Caco-2 (cell line): Measurements from ENCODE around the gene KRT35. TPM values are rescaled to one million over a fixed set of nuclear protein-coding genes. Genes with fewer than 3 reads are reported as not detected.
A peak's percentile ranks its signal among the peaks of the same experiment; 100 is the strongest.

Experiments used
- BruUV-seq: library from RNA; stranded (reverse); fragments of 400-500 nt; replicated peaks from 2 replicates; lab custom pipeline; 2021; lab: Mats Ljungman, UMichigan
- CTCF ChIA-PET: fragments of 300-600 bp; sonication (Branson Sonifier 250); formaldehyde crosslinking; loops from one replicate; lab custom pipeline; 2022; ENCODE audit warnings: antibody characterized with exemption; lab: Charles Lee
- POLR2A ChIA-PET: fragments of 300-600 bp; sonication (Branson Sonifier 250); formaldehyde crosslinking; loops from one replicate; lab custom pipeline; 2022; ENCODE audit warnings: antibody characterized with exemption; lab: Charles Lee
- DNase-seq, 2 experiments: peaks; one replicate each; pipeline versions ENCODE4 v3.0.0 to v3.0.0-alpha.2; 2020 to 2022
- H3K27me3 ChIP-seq: replicated peaks from 2 replicates; pipeline ENCODE4 v1.6.0; 2011; ENCODE audit warnings: low read length; ENCODE audit not compliant: control insufficient read depth, insufficient read depth
- H3K36me3 ChIP-seq: 2 replicates; pipeline ENCODE4 v1.5.1; 2011; ENCODE audit warnings: low read length; ENCODE audit not compliant: control insufficient read depth, insufficient read depth
- H3K4me1 ChIP-seq: fragments of 250-450 bp; sonication (Bioruptor Pico); 2 replicates; pipeline ENCODE4 v1.5.1; 2020; ENCODE audit warnings: mild to moderate bottlenecking
- H3K4me3 ChIP-seq: 2 replicates; pipeline ENCODE4 v1.5.1; 2011; ENCODE audit warnings: low read depth, mild to moderate bottlenecking, control low read depth, low read length
- H3K9me3 ChIP-seq: fragments of 250-450 bp; sonication (Bioruptor Pico); 2 replicates; pipeline ENCODE4 v1.5.1; 2020; ENCODE audit warnings: mild to moderate bottlenecking, moderate library complexity
- H3K27ac Mint-ChIP-seq: one replicate; pipeline ENCODE4 v1.8.0; 2022; ENCODE audit warnings: mixed read lengths; ENCODE audit not compliant: unreplicated experiment
- H3K27me3 Mint-ChIP-seq: one replicate; pipeline ENCODE4 v1.8.0; 2022; ENCODE audit warnings: mixed read lengths; ENCODE audit not compliant: insufficient read depth, unreplicated experiment
- H3K36me3 Mint-ChIP-seq: one replicate; pipeline ENCODE4 v1.8.0; 2022; ENCODE audit warnings: mild to moderate bottlenecking, mixed read lengths; ENCODE audit not compliant: insufficient read depth, unreplicated experiment
- H3K4me1 Mint-ChIP-seq: one replicate; pipeline ENCODE4 v1.8.0; 2022; ENCODE audit warnings: low read depth, mixed read lengths; ENCODE audit not compliant: unreplicated experiment
- H3K4me3 Mint-ChIP-seq: one replicate; pipeline ENCODE4 v1.8.0; 2022; ENCODE audit warnings: mild to moderate bottlenecking, moderate library complexity, mixed read lengths; ENCODE audit not compliant: unreplicated experiment
- H3K9me3 Mint-ChIP-seq: one replicate; pipeline ENCODE4 v1.8.0; 2022; ENCODE audit warnings: mixed read lengths; ENCODE audit not compliant: unreplicated experiment
- CTCF ChIP-seq, 2 experiments: fragments of 200-600 bp in 1 of 2; IDR thresholded peaks; 1 replicate in 1 of 2; 2 replicates in 1 of 2; pipeline versions ENCODE4 v1.5.1 to v1.8.0; 2011 to 2022; ENCODE audit warnings: antibody characterized with exemption in 1 of 2, control low read depth in 1 of 2, inconsistent platforms in 1 of 2, low read depth in 1 of 2, low read length in 1 of 2, mild to moderate bottlenecking in 1 of 2, moderate library complexity in 1 of 2; ENCODE audit not compliant: insufficient read depth in 1 of 2, severe bottlenecking in 1 of 2, unreplicated experiment in 1 of 2
- intact Hi-C: fragments of 100-400 bp; cut with micrococcal nuclease; formaldehyde crosslinking; loops from one replicate; pipeline ENCODE4 v1.10.0; 2022; ENCODE audit not compliant: unreplicated experiment
- total RNA-seq: library from RNA; stranded (reverse); gene quantifications from 2 replicates; pipeline ENCODE4 v1.2.3, GENCODE V29; 2022

Gene KRT35
- total RNA-seq, 1 experiment from 2014 or later = not detected

GRCh38 chr17:41529491-41529915 lies 48.6 kb upstream of the KRT35 start:
- POLR2A ChIA-PET = interaction anchor here (0.5 to 2.2 kb wide), 5 partner anchors 7 to 159 kb away, joined by 4 to 15 read pairs (median 7); partner anchors contain the start of gene EIF1
- Histone ChIP-seq H3K4me3 (peak overlapping the region; percentile 4), H3K36me3 (peaks cover 14% of the 10 kb centered on the region), H3K27me3 (no peaks in the 10 kb centered on the region), H3K4me1 (peaks cover 43% of the 10 kb centered on the region), H3K9me3 (0 out of 2 replicates have a peak, but pooled peaks cover 4% of the 10 kb centered on the region)
- peaks cover 49% of the 10 kb centered on the region for H3K36me3 Mint-ChIP-seq
- no TSS peak for BruUV-seq
- no peaks in the 10 kb centered on the region for H3K9me3 Mint-ChIP-seq
- no peak for DNase-seq
- peak overlapping the region; percentile 98 for H3K27ac Mint-ChIP-seq
- CTCF ChIA-PET = interaction anchor here (0.9 to 4.1 kb wide), 3 partner anchors 20 to 159 kb away, joined by 4 to 42 read pairs (median 5); partner anchors contain the start of gene EIF1
- no peak for TF ChIP-seq CTCF (IDR thresholded peaks at IDR 0.05; ENCODE audit: insufficient read depth in 1 of 2, low read depth in 1 of 2, low read length in 1 of 2, severe bottlenecking in 1 of 2, unreplicated experiment in 1 of 2)
- intact Hi-C loops = loop anchor here (10.0 kb wide), 1 partner anchor 115 kb away; no protein-coding TSS in a partner anchor
- peaks cover 49% of the 10 kb centered on the region for H3K4me1 Mint-ChIP-seq
- peak overlapping the region; percentile 99 for H3K4me3 Mint-ChIP-seq
- no peaks in the 10 kb centered on the region for H3K27me3 Mint-ChIP-seq

- Mint-ChIP-seq H3K4me3 (peak overlapping the region; percentile 99), H3K9me3 (no peaks in the 10 kb centered on the region), H3K4me1 (peaks cover 55% of the 10 kb centered on the region), H3K27ac (peak overlapping the region; percentile 98), H3K36me3 (peaks cover 54% of the 10 kb centered on the region), H3K27me3 (no peaks in the 10 kb centered on the region)
- TF ChIP-seq CTCF (IDR thresholded peaks at IDR 0.05; ENCODE audit: insufficient read depth in 1 of 2, low read depth in 1 of 2, low read length in 1 of 2, severe bottlenecking in 1 of 2, unreplicated experiment in 1 of 2) = no peak
- Histone ChIP-seq H3K4me1 (peaks cover 46% of the 10 kb centered on the region), H3K9me3 (0 out of 2 replicates have a peak, but pooled peaks cover 4% of the 10 kb centered on the region), H3K36me3 (peaks cover 16% of the 10 kb centered on the region), H3K27me3 (no peaks in the 10 kb centered on the region), H3K4me3 (no peak overlapping the region)
- intact Hi-C loops = loop anchor here (1.0 to 10.0 kb wide), 2 partner anchors 7 to 114 kb away; no protein-coding TSS in a partner anchor
- no TSS peak for BruUV-seq
- POLR2A ChIA-PET = interaction anchor here (0.5 to 2.5 kb wide), 19 partner anchors 9 to 710 kb away, joined by 3 to 31 read pairs (median 5); partner anchors contain the start of genes EIF1 and KRT13
- CTCF ChIA-PET = interaction anchor here (0.6 to 4.1 kb wide), 6 partner anchors 7 to 160 kb away, joined by 3 to 42 read pairs (median 6); partner anchors contain the start of gene EIF1
- no peak for DNase-seq
Observed at GRCh38 chr17:41528959-41529353, 48.0 kb upstream of the KRT35 start.

- Mint-ChIP-seq H3K27me3 (no peaks in the 10 kb centered on the region), H3K36me3 (peaks cover 70% of the 10 kb centered on the region), H3K27ac (peak overlapping the region; percentile 98), H3K4me3 (peak overlapping the region; percentile 99), H3K4me1 (peaks cover 51% of the 10 kb centered on the region), H3K9me3 (no peaks in the 10 kb centered on the region)
- ChIA-PET CTCF (interaction anchor here (0.8 to 4.1 kb wide), 8 partner anchors 9 to 724 kb away, joined by 3 to 42 read pairs (median 4); no protein-coding TSS in a partner anchor), POLR2A (interaction anchor here (0.5 to 2.5 kb wide), 18 partner anchors 9 to 1596 kb away, joined by 3 to 31 read pairs (median 5); partner anchors contain the start of genes EIF1 and KRT13)
- Histone ChIP-seq H3K4me1 (peaks cover 62% of the 10 kb centered on the region), H3K9me3 (0 out of 2 replicates have a peak, but pooled peaks cover 4% of the 10 kb centered on the region), H3K4me3 (peak overlapping the region; percentile 98), H3K36me3 (peaks cover 18% of the 10 kb centered on the region), H3K27me3 (no peaks in the 10 kb centered on the region)
- no peak for TF ChIP-seq CTCF (IDR thresholded peaks at IDR 0.05; ENCODE audit: insufficient read depth in 1 of 2, low read depth in 1 of 2, low read length in 1 of 2, severe bottlenecking in 1 of 2, unreplicated experiment in 1 of 2)
- DNase-seq = peak; percentile 69 to 77
- TSS peak; percentile 34 for BruUV-seq
- intact Hi-C loops = loop anchor here (1.0 to 10.0 kb wide), 2 partner anchors 9 to 113 kb away; no protein-coding TSS in a partner anchor
Observed at GRCh38 chr17:41527063-41528023, 46.4 kb upstream of the KRT35 start.
